Testis (tissue), 3 donors: ENCODE measurements around the gene ERBB4. TPM values are rescaled to one million over a fixed set of nuclear protein-coding genes. Genes with fewer than 3 reads are reported as not detected.

Experiments
- DNase-seq: peaks from one replicate; pipeline ENCODE4 v3.0.0-alpha.2; 2019
- H3K27ac ChIP-seq, 2 donors: fragments of 200-600 bp; sonication (generic); one replicate each; pipeline ENCODE4 v1.5.1; 2019
- H3K27me3 ChIP-seq: fragments of 200-600 bp; sonication (generic); one replicate; pipeline ENCODE4 v1.5.1; 2019
- H3K36me3 ChIP-seq: fragments of 200-600 bp; sonication (generic); one replicate; pipeline ENCODE4 v1.5.1; 2017; ENCODE audit warnings: low read depth; ENCODE audit errors: missing control alignments
- H3K4me1 ChIP-seq: fragments of 200-600 bp; sonication (generic); one replicate; pipeline ENCODE4 v1.5.1; 2019
- H3K4me3 ChIP-seq, 2 donors: fragments of 200-600 bp; sonication (generic); one replicate each; pipeline ENCODE4 v1.5.1; 2017 to 2019
- H3K9me3 ChIP-seq: fragments of 200-600 bp; sonication (generic); one replicate; pipeline ENCODE4 v1.5.1; 2017
- POLR2A ChIP-seq: fragments of 450-650 bp; IDR thresholded peaks from one replicate; pipeline ENCODE4 v1.6.1; 2017; ENCODE audit warnings: antibody characterized with exemption, mild to moderate bottlenecking, moderate library complexity
- WGBS, 2 donors: methylation state at CpG; one replicate each; pipeline ENCODE4 v1.1.5; 2018; 5-methylcytosine and 5-hydroxymethylcytosine counted together
- intact Hi-C: fragments of 100-400 bp; cut with DNase I; formaldehyde crosslinking; loops from one replicate; pipeline ENCODE4 v1.15.1; 2023; ENCODE audit warnings: low total_unique reads
- polyA plus RNA-seq: library from polyadenylated mRNA; stranded (reverse); fragments of 350-450 nt; fragmentation: Illumina TruSeq; extraction: RNeasy Lipid Tissue Mini Kit (QIAGEN cat#74804); gene quantifications from one replicate; pipeline ENCODE4 v1.2.3, GENCODE V29; 2014; ENCODE audit warnings: low read depth, low replicate concordance; ENCODE audit not compliant: insufficient read depth
- total RNA-seq, 2 donors: library from RNA; depleted of rRNA; stranded (reverse); fragments of >200 nt; gene quantifications; one replicate each; pipeline ENCODE4 v1.2.3, GENCODE V29; 2016
- TF ChIP-seq, protein P1 (sequence below), 3 experiments: fragments of 450-650 bp in 2 of 3; fragments of 200-600 bp in 1 of 3; sonication (generic) in 1 of 3; IDR thresholded peaks; one replicate each; pipeline ENCODE4 v1.5.1; 2016 to 2019; ENCODE audit warnings: antibody characterized with exemption in 3 of 3, mild to moderate bottlenecking in 2 of 3, moderate library complexity in 1 of 3

ERBB4 gene
- total and polyA plus RNA-seq, 3 donors from 2014 or later = 6.1 to 62.7 (median 47.7) TPM

DNA sequence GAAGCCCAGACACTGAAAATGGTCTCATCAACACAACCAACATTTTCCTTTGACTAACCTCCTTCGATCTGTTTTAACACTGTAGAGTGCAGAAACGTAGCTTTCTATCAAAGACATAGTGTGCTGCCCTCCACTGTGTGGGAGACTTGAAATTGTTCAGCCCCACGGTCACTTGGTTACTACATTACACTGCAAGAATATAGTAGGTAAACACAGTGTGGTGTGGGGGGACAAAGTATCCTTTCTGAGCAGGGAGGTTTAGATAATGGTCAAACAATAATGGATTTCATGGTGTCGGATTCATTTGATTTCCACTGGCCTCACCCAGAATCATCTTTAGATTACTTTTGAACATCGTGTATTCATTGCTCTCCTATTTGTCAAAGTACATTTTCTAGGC is 181.0 kb downstream of the ERBB4 start:
- H3K4me1 ChIP-seq = peaks cover 10% of the 10 kb centered on the region
- TF ChIP-seq POLR2A = no peak
- intact Hi-C loops = no loop called here
- 64 to 73% methylated on average over 5 of the region's 5 CpGs for WGBS, 2 donors
- DNase-seq = peak; percentile 71
- H3K4me3 ChIP-seq = no peak overlapping the region
- peak overlapping the region in 1 of 2 donors; percentile 32 for H3K27ac ChIP-seq
- H3K27me3 ChIP-seq = no peaks in the 10 kb centered on the region
- no peaks in the 10 kb centered on the region for H3K9me3 ChIP-seq
- H3K36me3 ChIP-seq = no peaks in the 10 kb centered on the region

- Histone ChIP-seq H3K4me1 (peaks cover 3% of the 10 kb centered on the region), H3K27me3 (no peaks in the 10 kb centered on the region), H3K36me3 (no peaks in the 10 kb centered on the region), H3K4me3 (no peak overlapping the region), H3K9me3 (no peaks in the 10 kb centered on the region), H3K27ac (no peak overlapping the region)
- no peak for DNase-seq
- intact Hi-C loops = no loop called here
- TF ChIP-seq, protein P1, sequence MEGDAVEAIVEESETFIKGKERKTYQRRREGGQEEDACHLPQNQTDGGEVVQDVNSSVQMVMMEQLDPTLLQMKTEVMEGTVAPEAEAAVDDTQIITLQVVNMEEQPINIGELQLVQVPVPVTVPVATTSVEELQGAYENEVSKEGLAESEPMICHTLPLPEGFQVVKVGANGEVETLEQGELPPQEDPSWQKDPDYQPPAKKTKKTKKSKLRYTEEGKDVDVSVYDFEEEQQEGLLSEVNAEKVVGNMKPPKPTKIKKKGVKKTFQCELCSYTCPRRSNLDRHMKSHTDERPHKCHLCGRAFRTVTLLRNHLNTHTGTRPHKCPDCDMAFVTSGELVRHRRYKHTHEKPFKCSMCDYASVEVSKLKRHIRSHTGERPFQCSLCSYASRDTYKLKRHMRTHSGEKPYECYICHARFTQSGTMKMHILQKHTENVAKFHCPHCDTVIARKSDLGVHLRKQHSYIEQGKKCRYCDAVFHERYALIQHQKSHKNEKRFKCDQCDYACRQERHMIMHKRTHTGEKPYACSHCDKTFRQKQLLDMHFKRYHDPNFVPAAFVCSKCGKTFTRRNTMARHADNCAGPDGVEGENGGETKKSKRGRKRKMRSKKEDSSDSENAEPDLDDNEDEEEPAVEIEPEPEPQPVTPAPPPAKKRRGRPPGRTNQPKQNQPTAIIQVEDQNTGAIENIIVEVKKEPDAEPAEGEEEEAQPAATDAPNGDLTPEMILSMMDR (IDR thresholded peaks at IDR 0.05) = no peak
- no peak for TF ChIP-seq POLR2A
Measured at GRCh38 chr2:212354382-212354781, 184.2 kb downstream of the ERBB4 start.

DNA sequence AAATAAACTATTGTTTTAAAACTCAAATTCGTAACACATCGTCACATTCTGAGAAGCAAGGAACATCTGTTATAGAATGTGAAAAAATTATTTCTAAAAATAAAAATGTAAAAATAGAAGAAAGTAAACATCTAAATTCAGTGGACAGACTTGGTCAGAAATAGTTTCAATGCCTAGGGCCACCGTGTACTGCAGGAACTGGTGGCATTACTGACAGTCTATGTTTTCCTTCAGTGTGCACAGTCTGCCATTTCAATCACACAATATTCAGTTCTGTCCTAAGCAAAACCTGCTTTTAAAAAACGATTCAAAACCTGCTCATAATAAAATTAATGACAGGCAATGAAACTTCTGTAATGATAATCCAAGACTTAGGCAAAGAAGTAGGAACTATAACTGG is 190.1 kb downstream of the ERBB4 start:
- 65 to 68% methylated on average over 4 of the region's 4 CpGs for WGBS, 2 donors
- no peaks in the 10 kb centered on the region for H3K9me3 ChIP-seq
- H3K27me3 ChIP-seq = no peaks in the 10 kb centered on the region
- no peak for DNase-seq
- H3K4me1 ChIP-seq = no peaks in the 10 kb centered on the region
- no peaks in the 10 kb centered on the region for H3K36me3 ChIP-seq
- H3K27ac ChIP-seq = no peak overlapping the region
- intact Hi-C loops = no loop called here
- H3K4me3 ChIP-seq = no peak overlapping the region
- TF ChIP-seq, protein P1 (IDR thresholded peaks at IDR 0.05) = no peak
- no peak for TF ChIP-seq POLR2A

DNA sequence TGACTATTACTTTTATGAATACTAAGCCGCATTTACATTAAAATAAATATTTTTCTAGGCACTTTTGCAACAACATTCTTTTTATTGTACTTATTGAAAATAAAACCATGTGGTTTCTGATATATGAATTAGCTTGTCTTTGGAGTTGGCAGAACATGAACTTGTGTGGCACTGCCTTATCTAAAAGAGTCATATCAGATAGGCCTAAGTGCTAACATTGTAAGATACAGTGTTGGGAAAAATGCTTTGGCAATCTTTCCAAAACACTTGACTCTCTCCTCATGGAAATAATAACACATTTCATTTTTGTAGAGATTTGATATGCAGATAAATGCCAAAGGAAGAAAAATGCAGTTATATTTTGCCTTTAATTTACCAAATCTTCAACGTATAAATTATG is 191.7 kb downstream of the ERBB4 start:
- Histone ChIP-seq H3K4me1 (no peaks in the 10 kb centered on the region), H3K36me3 (no peaks in the 10 kb centered on the region), H3K27me3 (no peaks in the 10 kb centered on the region), H3K4me3 (no peak overlapping the region), H3K9me3 (no peaks in the 10 kb centered on the region), H3K27ac (no peak overlapping the region)
- no peak for DNase-seq
- WGBS, 2 donors = 46 to 73% methylated on average over 2 of the region's 2 CpGs
- TF ChIP-seq, protein P1 (IDR thresholded peaks at IDR 0.05) = no peak
- TF ChIP-seq POLR2A = no peak
- intact Hi-C loops = no loop called here

DNA sequence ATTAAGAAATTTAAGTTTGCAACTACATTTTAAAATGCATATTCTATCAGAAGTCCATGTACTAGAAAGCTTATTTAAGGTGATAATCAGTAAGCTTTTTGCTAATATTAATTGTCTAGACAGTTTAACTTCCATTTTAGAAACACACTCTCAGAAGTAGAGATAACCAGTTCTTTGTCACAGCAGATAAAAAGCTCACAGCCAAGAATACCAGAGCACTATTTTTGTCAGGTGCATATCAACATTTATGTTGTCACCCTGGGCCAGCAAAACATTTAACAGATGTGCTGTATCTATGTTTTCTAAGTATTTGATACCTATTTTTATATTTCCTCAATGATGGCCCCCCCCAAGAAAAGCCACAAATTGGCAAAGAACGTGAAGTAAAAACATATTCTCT is 192.6 kb downstream of the ERBB4 start:
- H3K4me1 ChIP-seq = no peaks in the 10 kb centered on the region
- H3K4me3 ChIP-seq = no peak overlapping the region
- 0% methylated on average over 1 of the region's 1 CpG for WGBS, 2 donors
- intact Hi-C loops = no loop called here
- H3K36me3 ChIP-seq = no peaks in the 10 kb centered on the region
- TF ChIP-seq, protein P1 (IDR thresholded peaks at IDR 0.05) = no peak
- TF ChIP-seq POLR2A = no peak
- H3K9me3 ChIP-seq = no peaks in the 10 kb centered on the region
- H3K27me3 ChIP-seq = no peaks in the 10 kb centered on the region
- DNase-seq = no peak
- H3K27ac ChIP-seq = no peak overlapping the region
